SKM-1 treated with dmso at 0.1 percent for 144 hours (cell line): Measurements from ENCODE around the gene SMAD9.

ENCODE experiments used
- DNase-seq: peaks from one replicate; lab custom pipeline; 2025; ENCODE audit not compliant: unreplicated experiment; lab: John Stamatoyannopoulos, UW

The SMAD9 gene

GRCh38 chr13:36870050-36870692 is 49.9 kb downstream of the SMAD9 start:
- DNase-seq = peak; percentile 79

- no peak for DNase-seq
Measured at GRCh38 chr13:36866232-36866631, 53.8 kb downstream of the SMAD9 start.

GRCh38 chr13:36865265-36865664 is 54.8 kb downstream of the SMAD9 start:
- no peak for DNase-seq

GRCh38 chr13:36862722-36863121 is 57.3 kb downstream of the SMAD9 start:
- DNase-seq = no peak

GRCh38 chr13:36862002-36862685 is 57.9 kb downstream of the SMAD9 start:
- no peak for DNase-seq

GRCh38 chr13:36859259-36859658 is 60.8 kb downstream of the SMAD9 start:
- no peak for DNase-seq

GRCh38 chr13:36858290-36858689 is 61.7 kb downstream of the SMAD9 start:
- peak; percentile 73 for DNase-seq

GRCh38 chr13:36857253-36857652 is 62.8 kb downstream of the SMAD9 start:
- no peak for DNase-seq

GRCh38 chr13:36850790-36851438 is 69.1 kb downstream of the SMAD9 start:
- peak; percentile 52 for DNase-seq

GRCh38 chr13:36848199-36848982 is 71.6 kb downstream of the SMAD9 start:
- no peak for DNase-seq

GRCh38 chr13:36847606-36848005 is 72.4 kb downstream of the SMAD9 start:
- no peak for DNase-seq

GRCh38 chr13:36841391-36841790 is 78.6 kb downstream of the SMAD9 start:
- no peak for DNase-seq

GRCh38 chr13:36840718-36841250 is 79.3 kb downstream of the SMAD9 start:
- no peak for DNase-seq

- no peak for DNase-seq
Measured at GRCh38 chr13:36839981-36840380, 80.1 kb downstream of the SMAD9 start.

- DNase-seq = no peak
Measured at GRCh38 chr13:36839281-36839680, 80.8 kb downstream of the SMAD9 start.

GRCh38 chr13:36837354-36838092 is 82.5 kb downstream of the SMAD9 start:
- no peak for DNase-seq

GRCh38 chr13:36834299-36834698 is 85.7 kb downstream of the SMAD9 start:
- DNase-seq = no peak

GRCh38 chr13:36831291-36831690 is 88.7 kb downstream of the SMAD9 start:
- DNase-seq = no peak

- DNase-seq = no peak
Measured at GRCh38 chr13:36829753-36830152, 90.3 kb downstream of the SMAD9 start.

GRCh38 chr13:36822785-36823184 is 97.3 kb downstream of the SMAD9 start:
- DNase-seq = no peak

GRCh38 chr13:36820222-36820621 is 99.8 kb downstream of the SMAD9 start:
- no peak for DNase-seq
